ENCODE measurements around the gene TMCC1.
"Not testable (repeated sequence)": the region's sequence is repeated elsewhere in the genome, so short reads cannot be mapped to it uniquely, and the experiment has no call there.

TMCC1 gene

GRCh38 chr3:129735638-129736037 lies 157.9 kb downstream of the TMCC1 start:
- no peak overlapping the region for H3K4me3 ChIP-seq (ENCODE audit: low read depth, low read length)

GRCh38 chr3:129734449-129734848 lies 159.1 kb downstream of the TMCC1 start:
- no peak overlapping the region for H3K4me3 ChIP-seq (ENCODE audit: low read depth, low read length)

DNA sequence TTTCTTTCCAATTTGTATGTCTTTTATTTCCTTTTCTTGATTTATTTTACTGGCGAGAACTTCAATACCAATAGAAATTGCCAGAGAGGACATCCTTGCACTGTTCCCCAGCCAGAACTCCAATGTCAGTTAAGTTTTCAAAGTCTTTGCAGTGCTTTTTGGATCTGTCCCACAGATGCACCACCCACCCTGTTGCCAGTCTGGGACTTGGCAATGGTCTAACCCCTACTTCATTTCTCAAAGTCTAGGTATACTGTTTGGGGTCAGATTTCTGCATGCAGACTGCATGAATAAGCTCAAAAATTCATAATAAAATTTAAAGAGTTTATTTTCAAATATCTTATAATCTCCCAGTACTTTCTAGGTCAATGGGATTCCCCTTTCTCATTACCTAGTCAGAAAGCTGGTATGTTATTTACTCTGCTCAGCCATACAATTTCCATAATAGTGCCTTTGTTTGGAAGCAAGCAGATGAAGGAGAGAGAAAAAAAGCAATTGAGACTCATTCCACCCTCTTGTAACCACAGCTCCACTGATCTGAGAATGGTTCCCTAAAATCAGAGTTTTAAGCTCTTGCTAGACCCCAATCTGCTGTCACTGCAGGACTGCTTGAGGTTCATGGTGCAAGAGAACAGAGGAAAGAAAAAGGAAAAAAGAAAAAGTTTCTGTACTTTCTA lies 161.2 kb downstream of the TMCC1 start:
- no peak overlapping the region for H3K4me3 ChIP-seq (ENCODE audit: low read depth, low read length)

GRCh38 chr3:129727707-129728106 lies 165.8 kb downstream of the TMCC1 start:
- no peak overlapping the region for H3K4me3 ChIP-seq (ENCODE audit: low read depth, low read length)

- no peak overlapping the region for H3K4me3 ChIP-seq (ENCODE audit: low read depth, low read length)
Observed at GRCh38 chr3:129723558-129724324, 169.8 kb downstream of the TMCC1 start.

DNA sequence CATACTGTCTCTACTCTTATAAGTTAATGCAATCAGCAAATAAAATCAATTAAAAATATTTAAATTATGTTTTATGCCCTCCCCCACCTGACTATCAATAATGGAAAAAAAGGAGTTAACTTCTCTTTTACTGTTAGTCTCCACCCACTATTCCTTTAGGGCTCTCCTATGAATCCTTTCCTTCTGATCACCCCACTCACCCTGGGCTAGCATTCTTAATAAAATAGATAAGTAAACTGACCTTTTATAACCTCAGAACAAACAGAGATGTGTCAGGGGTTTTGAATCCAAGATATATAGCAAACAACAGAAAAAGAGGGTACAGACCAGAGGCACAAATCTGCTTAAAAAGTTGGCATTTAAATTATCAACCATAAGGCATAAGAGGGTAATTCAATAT lies 171.0 kb downstream of the TMCC1 start:
- H3K4me3 ChIP-seq (ENCODE audit: low read depth, low read length), result no peak overlapping the region

DNA sequence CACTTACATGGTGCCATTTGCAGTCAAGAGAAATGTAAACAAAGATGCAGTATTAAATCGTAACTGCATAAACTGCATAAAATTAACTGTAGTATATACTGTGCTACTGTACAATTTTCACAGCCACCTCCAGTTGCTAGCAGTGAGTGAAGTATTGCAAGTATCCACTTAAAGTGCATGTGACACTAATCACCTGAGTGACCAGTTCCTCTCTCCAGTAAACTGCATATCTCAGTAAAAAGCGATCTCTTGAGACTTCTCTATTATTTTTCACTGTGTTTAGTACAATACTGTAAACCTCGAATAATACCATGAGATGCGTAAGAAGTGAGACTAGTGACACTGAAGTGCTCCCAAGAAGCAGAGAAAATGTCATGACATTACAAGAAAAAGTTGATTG lies 175.3 kb downstream of the TMCC1 start:
- H3K4me3 ChIP-seq (ENCODE audit: low read depth, low read length), result no peak overlapping the region

DNA sequence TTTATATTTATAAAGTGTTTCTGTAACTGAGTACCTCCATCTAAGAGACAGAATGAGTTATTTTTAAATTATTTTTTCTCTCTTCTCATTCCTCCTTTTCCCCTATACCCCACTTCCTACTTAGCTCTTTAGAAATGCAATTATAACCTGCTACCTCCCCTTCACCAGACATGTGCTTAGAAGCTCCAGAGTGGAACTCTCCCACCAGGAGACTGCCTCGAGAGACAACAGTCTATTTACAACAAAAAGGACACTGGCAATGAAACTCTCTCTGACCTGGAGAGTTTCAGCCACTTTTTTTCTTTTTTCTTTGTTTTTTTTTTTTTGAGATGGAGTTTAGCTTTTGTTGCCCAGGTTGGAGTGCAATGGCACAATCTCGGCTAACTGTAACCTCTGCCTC lies 177.7 kb downstream of the TMCC1 start:
- H3K4me3 ChIP-seq (ENCODE audit: low read depth, low read length), result no peak overlapping the region

DNA sequence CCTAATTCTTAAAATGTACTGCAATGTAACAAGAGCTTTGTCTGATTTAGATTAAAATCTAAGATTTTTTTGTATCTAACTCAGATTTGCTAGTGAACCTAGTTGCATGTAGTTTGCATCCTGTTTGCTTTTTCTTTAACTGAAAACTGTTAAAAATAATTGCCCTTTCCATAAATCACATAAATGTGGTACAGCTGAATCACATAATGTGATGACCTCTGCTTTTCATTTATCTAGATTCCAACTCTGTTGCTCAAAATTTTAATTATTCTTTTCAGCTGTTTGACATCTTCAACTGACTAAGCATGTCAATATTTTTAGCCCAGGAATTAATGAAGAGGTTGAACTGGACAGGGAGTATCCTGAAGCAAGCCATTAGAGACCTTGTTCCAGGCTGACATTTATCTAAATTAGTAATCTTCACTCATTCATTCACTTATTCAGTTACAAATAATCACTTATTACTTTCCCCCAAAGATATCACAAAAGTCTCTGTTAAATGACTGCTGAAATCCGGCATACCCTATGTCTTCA lies 185.1 kb downstream of the TMCC1 start:
- no peak overlapping the region for H3K4me3 ChIP-seq (ENCODE audit: low read depth, low read length)

DNA sequence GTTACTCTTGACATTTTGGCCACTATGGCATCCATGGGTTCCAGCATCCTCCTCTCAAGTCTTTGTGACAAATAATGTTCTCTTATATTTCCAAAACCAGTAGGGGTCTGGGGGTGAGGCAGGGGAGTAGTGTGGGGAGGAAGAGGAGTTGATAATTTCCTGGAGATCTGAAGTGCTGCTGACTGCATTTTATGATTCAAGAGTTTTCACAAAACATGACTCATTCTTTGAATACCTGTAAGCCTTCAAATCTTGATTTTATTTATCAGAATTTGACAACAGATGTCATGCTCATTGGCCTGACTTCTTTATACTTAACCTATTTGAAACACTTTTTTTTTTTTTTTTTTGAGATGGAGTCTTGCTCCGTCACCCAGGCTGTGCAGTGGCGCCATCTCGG lies 188.2 kb downstream of the TMCC1 start:
- no peak overlapping the region for H3K4me3 ChIP-seq (ENCODE audit: low read depth, low read length)

GRCh38 chr3:129703913-129704312 lies 189.6 kb downstream of the TMCC1 start:
- no peak overlapping the region for H3K4me3 ChIP-seq (ENCODE audit: low read depth, low read length)

- no peak overlapping the region for H3K4me3 ChIP-seq (ENCODE audit: low read depth, low read length)
Observed at GRCh38 chr3:129702934-129703712, 190.4 kb downstream of the TMCC1 start.

- no peak overlapping the region for H3K4me3 ChIP-seq (ENCODE audit: low read depth, low read length)
Observed at GRCh38 chr3:129701161-129701560, 192.3 kb downstream of the TMCC1 start.

DNA sequence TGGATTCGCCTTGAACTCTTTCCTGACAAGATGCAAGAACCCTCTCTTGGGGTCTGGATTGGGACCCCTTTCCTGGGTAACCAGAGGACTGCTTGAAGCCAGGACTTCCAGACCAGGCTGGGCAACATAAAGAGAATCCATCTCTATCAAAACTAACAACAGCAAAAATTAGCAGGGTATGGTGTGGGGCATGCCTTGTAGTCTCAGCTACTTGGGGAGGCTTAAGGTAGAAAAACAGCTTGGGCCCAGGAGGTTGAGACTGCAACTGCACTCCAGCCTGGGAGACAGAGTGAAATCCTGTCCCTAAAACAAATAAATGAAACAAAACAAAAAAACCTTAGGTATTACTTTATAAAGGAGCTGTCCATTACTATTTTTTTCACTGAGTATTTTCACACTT lies 193.9 kb downstream of the TMCC1 start:
- no peak overlapping the region for H3K4me3 ChIP-seq (ENCODE audit: low read depth, low read length)

GRCh38 chr3:129699199-129699598 lies 194.3 kb downstream of the TMCC1 start:
- H3K4me3 ChIP-seq (ENCODE audit: low read depth, low read length), result no peak overlapping the region

DNA sequence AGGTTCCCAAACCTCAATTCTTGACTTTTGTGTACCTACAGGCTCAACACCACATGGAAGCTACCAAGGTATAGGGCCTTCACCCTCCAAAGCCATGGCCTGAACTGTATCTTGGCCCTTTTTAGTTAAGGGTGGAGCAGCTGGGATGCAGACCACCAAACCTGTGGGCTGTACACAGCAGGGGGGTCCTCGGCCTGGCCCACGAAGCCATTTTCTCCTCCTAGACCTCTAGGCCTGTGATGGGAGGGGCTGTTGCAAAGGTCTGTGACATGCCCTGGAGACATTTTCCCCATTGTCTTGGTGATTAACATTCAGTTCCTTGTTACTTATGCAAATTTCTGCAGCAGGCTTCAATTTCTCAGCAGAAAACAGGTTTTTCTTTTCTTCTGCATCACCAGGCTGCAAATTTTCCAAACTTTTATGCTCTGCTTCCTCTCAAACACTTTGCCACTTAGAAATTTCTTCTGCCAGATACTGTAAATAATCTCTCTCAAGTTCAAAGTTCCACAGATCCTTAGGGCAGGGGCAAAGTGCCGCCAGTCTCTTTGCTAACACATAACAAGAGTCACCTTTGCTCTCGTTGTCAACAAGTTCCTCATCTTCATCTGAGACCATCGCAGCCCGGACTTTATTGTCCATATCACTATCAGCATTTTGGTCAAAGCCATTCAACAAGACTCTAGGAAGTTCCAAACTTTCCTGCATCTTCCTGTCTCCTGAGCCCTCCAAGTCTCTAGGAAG lies 196.1 kb downstream of the TMCC1 start:
- H3K4me3 ChIP-seq (ENCODE audit: low read depth, low read length), result no peak overlapping the region

GRCh38 chr3:129696430-129696829 lies 197.1 kb downstream of the TMCC1 start:
- not testable (repeated sequence) for H3K4me3 ChIP-seq (ENCODE audit: low read depth, low read length)

GRCh38 chr3:129695230-129695629 lies 198.3 kb downstream of the TMCC1 start:
- no peak overlapping the region for H3K4me3 ChIP-seq (ENCODE audit: low read depth, low read length)

- no peak overlapping the region for H3K4me3 ChIP-seq (ENCODE audit: low read depth, low read length)
Observed at GRCh38 chr3:129694228-129694627, 199.3 kb downstream of the TMCC1 start.

DNA sequence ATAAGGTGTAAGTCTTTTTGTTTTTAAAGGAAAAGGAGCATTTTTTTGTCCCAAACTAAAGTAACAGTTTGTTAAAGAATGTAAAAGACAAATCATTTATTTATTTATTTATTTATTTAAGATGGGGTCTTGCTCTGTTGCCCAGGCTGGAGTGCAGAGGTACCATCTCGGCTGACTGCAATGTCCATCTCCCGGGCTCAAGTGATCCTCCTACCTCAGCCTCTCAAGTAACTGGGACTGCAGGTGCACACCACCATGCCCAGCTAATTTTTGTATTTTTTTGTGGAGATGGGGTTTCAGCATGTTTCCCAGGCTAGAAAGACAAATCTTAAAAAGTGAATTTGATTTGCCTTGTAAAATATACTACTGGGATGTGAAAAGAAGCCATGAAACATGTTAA lies 200.8 kb downstream of the TMCC1 start:
- H3K4me3 ChIP-seq (ENCODE audit: low read depth, low read length), result no peak overlapping the region

DNA sequence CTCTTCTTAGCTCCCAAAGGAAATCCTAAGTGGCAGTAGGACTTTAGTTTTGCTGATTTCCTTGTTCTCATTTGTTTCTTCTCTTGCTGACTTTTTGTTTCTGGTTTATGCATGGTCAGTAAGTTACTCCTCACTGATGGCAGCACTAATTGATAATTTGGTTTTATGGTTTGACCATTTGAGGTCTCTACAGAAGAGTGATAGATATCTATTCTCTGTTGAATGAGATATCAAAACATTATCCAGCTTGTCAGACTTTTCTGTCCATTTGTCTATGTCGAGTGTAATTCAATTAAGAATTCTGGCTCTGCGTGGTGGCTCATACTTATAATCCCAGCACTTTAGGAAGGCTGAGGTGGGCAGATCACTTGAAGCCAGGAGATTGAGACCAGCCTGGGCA lies 202.5 kb downstream of the TMCC1 start:
- no peak overlapping the region for H3K4me3 ChIP-seq (ENCODE audit: low read depth, low read length)
